GM21576 (cell line): ENCODE data around the gene IL32.
"Not testable (repeated sequence)": the region's sequence is repeated elsewhere in the genome, so short reads cannot be mapped to it uniquely, and the experiment has no call there.

Experiments
- ATAC-seq: cut with Tn5 transposase; IDR thresholded peaks from one replicate; pipeline ENCODE4 v1.9.1; 2021; ENCODE audit warnings: mild to moderate bottlenecking, moderate library complexity; ENCODE audit not compliant: unreplicated experiment

The IL32 gene

GRCh38 chr16:3069146-3069545 is 3.7 kb downstream of the IL32 start:
- not testable (repeated sequence) for ATAC-seq

- no peak for ATAC-seq
Measured at GRCh38 chr16:3070608-3071111, 5.2 kb downstream of the IL32 start.

GRCh38 chr16:3071655-3072054 is 6.2 kb downstream of the IL32 start:
- no peak for ATAC-seq

- ATAC-seq = not testable (repeated sequence)
Measured at GRCh38 chr16:3072148-3072547, 6.7 kb downstream of the IL32 start.

GRCh38 chr16:3072576-3073263 is 7.3 kb downstream of the IL32 start:
- ATAC-seq = not testable (repeated sequence)

- no peak for ATAC-seq
Measured at GRCh38 chr16:3073448-3073847, 8.0 kb downstream of the IL32 start.

- ATAC-seq = peak; percentile 67
Measured at GRCh38 chr16:3074860-3075522, 9.6 kb downstream of the IL32 start.

GRCh38 chr16:3075523-3075915 is 10.1 kb downstream of the IL32 start:
- ATAC-seq = no peak

GRCh38 chr16:3075946-3076345 is 10.5 kb downstream of the IL32 start:
- not testable (repeated sequence) for ATAC-seq

GRCh38 chr16:3076577-3076976 is 11.1 kb downstream of the IL32 start:
- no peak for ATAC-seq

GRCh38 chr16:3080024-3080423 is 14.6 kb downstream of the IL32 start:
- ATAC-seq = no peak

GRCh38 chr16:3081957-3082356 is 16.5 kb downstream of the IL32 start:
- ATAC-seq = not testable (repeated sequence)

GRCh38 chr16:3083408-3083807 is 18.0 kb downstream of the IL32 start:
- ATAC-seq = not testable (repeated sequence)

- no peak for ATAC-seq
Measured at GRCh38 chr16:3084491-3084890, 19.1 kb downstream of the IL32 start.

- no peak for ATAC-seq
Measured at GRCh38 chr16:3084969-3085670, 19.7 kb downstream of the IL32 start.

- ATAC-seq = no peak
Measured at GRCh38 chr16:3085868-3086595, 20.6 kb downstream of the IL32 start.

- ATAC-seq = no peak
Measured at GRCh38 chr16:3086596-3087242, 21.3 kb downstream of the IL32 start.

GRCh38 chr16:3087243-3088235 is 22.1 kb downstream of the IL32 start:
- ATAC-seq = no peak

- no peak for ATAC-seq
Measured at GRCh38 chr16:3088450-3088849, 23.0 kb downstream of the IL32 start.
